Measurements from ENCODE around the gene SCMH1.

DNA sequence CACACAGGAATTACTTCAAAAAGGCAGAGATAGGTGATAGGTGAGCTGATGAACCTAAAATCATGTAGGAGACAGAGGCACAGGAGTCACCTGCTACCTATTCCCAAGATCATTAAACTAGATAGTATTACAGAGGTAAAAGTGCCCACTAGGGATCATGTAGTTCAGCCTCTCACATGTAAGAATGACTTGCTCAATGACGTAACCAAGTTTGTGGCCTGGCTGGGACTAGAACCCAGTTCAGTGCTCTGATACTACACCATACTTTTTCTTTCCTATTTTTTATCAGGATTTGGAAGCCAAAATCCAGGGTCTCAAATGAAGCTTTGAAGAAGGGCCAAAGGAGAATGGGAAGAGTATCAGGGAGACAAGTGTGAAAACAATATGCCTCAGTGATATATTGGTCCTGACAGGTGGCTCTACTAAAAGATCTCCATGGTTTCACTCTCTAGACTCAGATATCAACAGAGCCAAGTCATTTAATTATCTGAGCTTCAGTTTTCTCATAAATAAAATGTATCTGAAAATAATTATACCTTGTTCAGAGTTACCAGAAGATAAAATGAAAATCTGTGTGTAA is 133.3 kb downstream of the SCMH1 start:
- TF ChIP-seq SP1 (IDR thresholded peaks at IDR 0.05), result no peak
- no peak for TF ChIP-seq YY1 (IDR thresholded peaks at IDR 0.05)
- TF ChIP-seq, protein P1, sequence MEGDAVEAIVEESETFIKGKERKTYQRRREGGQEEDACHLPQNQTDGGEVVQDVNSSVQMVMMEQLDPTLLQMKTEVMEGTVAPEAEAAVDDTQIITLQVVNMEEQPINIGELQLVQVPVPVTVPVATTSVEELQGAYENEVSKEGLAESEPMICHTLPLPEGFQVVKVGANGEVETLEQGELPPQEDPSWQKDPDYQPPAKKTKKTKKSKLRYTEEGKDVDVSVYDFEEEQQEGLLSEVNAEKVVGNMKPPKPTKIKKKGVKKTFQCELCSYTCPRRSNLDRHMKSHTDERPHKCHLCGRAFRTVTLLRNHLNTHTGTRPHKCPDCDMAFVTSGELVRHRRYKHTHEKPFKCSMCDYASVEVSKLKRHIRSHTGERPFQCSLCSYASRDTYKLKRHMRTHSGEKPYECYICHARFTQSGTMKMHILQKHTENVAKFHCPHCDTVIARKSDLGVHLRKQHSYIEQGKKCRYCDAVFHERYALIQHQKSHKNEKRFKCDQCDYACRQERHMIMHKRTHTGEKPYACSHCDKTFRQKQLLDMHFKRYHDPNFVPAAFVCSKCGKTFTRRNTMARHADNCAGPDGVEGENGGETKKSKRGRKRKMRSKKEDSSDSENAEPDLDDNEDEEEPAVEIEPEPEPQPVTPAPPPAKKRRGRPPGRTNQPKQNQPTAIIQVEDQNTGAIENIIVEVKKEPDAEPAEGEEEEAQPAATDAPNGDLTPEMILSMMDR (IDR thresholded peaks at IDR 0.05; ENCODE audit: low read depth, low read length, missing input control), result no peak
- no peak for TF ChIP-seq GABPA (IDR thresholded peaks at IDR 0.05 in 1 of 2, conservative IDR thresholded peaks at IDR 0.05 in 1 of 2)
- no peak for TF ChIP-seq RAD21 (IDR thresholded peaks at IDR 0.05)
- TF ChIP-seq ZBTB33 (IDR thresholded peaks at IDR 0.05), result no peak
- no peak for TF ChIP-seq TAF1 (conservative IDR thresholded peaks at IDR 0.05)
- no peak for TF ChIP-seq FOXA2 (IDR thresholded peaks at IDR 0.05)
- no peak for TF ChIP-seq REST (IDR thresholded peaks at IDR 0.05)
- TF ChIP-seq RXRA (IDR thresholded peaks at IDR 0.05), result no peak
- TF ChIP-seq, protein P2, sequence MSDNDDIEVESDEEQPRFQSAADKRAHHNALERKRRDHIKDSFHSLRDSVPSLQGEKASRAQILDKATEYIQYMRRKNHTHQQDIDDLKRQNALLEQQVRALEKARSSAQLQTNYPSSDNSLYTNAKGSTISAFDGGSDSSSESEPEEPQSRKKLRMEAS (IDR thresholded peaks at IDR 0.05), result no peak
